Measurements from ENCODE around the gene CFAP107.

Gene CFAP107

GRCh38 chr1:12738934-12739333, 7.1 kb upstream of the CFAP107 start:
- no peak for TF ChIP-seq CTCF (IDR thresholded peaks at IDR 0.05; ENCODE audit: control insufficient read depth, insufficient read depth, low read depth, low read length, missing control alignments)
- DNase-seq (ENCODE audit: low read depth), result no peak
- H3K4me3 ChIP-seq (ENCODE audit: control insufficient read depth, low read depth, low read length), result no peak overlapping the region

GRCh38 chr1:12739613-12740012, 6.4 kb upstream of the CFAP107 start:
- no peak overlapping the region for H3K4me3 ChIP-seq (ENCODE audit: control insufficient read depth, low read depth, low read length)
- no peak for TF ChIP-seq CTCF (IDR thresholded peaks at IDR 0.05; ENCODE audit: control insufficient read depth, insufficient read depth, low read depth, low read length, missing control alignments)
- no peak for DNase-seq (ENCODE audit: low read depth)

- no peak for TF ChIP-seq CTCF (IDR thresholded peaks at IDR 0.05; ENCODE audit: control insufficient read depth, insufficient read depth, low read depth, low read length, missing control alignments)
- DNase-seq (ENCODE audit: low read depth), result no peak
- H3K4me3 ChIP-seq (ENCODE audit: control insufficient read depth, low read depth, low read length), result no peak overlapping the region
Observed at GRCh38 chr1:12741946-12742345, 4.1 kb upstream of the CFAP107 start.

- no peak overlapping the region for H3K4me3 ChIP-seq (ENCODE audit: control insufficient read depth, low read depth, low read length)
- DNase-seq (ENCODE audit: low read depth), result no peak
- TF ChIP-seq CTCF (IDR thresholded peaks at IDR 0.05; ENCODE audit: control insufficient read depth, insufficient read depth, low read depth, low read length, missing control alignments), result no peak
Observed at GRCh38 chr1:12745126-12745991, 641 bp upstream of the CFAP107 start.

DNA sequence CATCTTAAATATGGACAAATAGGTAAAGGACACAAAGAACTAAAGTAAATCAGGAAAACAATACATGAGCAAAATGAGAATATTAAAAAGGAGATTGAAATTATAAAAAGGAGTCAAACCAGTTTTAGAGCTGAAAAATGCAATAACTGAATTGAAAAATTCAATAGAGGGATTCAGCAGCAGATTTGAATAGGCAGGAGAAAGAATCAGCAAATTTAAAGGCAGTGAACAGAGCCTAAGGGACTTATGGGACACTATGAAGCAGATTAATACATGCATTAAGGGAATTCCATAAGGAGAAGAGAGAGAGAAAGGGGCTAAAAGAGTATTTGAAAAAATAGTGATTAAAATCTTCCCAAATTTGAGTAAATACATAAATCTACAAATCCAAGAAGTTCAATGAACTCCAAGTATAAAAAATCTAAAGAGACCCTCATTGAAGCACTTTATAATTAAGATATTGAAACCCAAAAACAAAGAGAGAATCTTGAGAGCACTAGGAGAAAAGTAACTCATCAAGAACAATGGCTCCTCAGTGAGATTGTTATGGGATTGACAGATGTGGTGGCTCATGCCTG, 2.9 kb downstream of the CFAP107 start:
- no peak for TF ChIP-seq CTCF (IDR thresholded peaks at IDR 0.05; ENCODE audit: control insufficient read depth, insufficient read depth, low read depth, low read length, missing control alignments)
- no peak for DNase-seq (ENCODE audit: low read depth)
- no peak overlapping the region for H3K4me3 ChIP-seq (ENCODE audit: control insufficient read depth, low read depth, low read length)

DNA sequence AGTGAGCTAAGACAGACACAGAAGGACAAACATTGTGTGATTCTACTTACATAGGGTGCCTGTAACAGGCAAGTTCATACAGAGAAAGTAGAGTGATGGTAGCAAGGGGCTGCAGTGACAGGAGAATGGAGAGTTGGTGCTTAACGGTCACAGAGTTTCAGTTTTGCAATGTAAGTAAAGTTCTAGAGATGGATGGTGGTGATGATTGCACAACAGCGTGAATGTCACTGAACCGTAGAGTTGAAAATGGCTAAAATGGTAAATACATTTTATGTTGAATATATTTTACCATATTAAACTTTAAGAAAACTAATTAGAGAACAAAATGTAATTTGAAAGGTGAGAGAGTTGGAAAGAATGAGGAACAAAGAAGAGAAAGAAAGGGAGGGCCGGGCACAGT, 8.7 kb downstream of the CFAP107 start:
- DNase-seq (ENCODE audit: low read depth), result no peak
- no peak overlapping the region for H3K4me3 ChIP-seq (ENCODE audit: control insufficient read depth, low read depth, low read length)
- TF ChIP-seq CTCF (IDR thresholded peaks at IDR 0.05; ENCODE audit: control insufficient read depth, insufficient read depth, low read depth, low read length, missing control alignments), result no peak

Measured in AG09309 (cell line).